NCI-H748 treated with DMSO at 0.1 percent for 48 hours (cell line): ENCODE measurements around the gene RBKS.

Source experiments
- DNase-seq: peaks from one replicate; lab custom pipeline; 2025; lab: John Stamatoyannopoulos, UW

The RBKS gene

GRCh38 chr2:27735263-27735904 lies 154.8 kb downstream of the RBKS start:
- DNase-seq, result no peak

GRCh38 chr2:27734305-27734704 lies 155.9 kb downstream of the RBKS start:
- no peak for DNase-seq
